Germinal center (tissue), 1 donor: Measurements from ENCODE around the gene TMEM218.

Experiments used
- DNase-seq: peaks from one replicate; pipeline ENCODE4 v3.0.0; 2012; ENCODE audit warnings: mixed read lengths, low spot score

The TMEM218 gene

GRCh38 chr11:125055107-125055715, 56.2 kb downstream of the TMEM218 start:
- DNase-seq: no peak

- no peak for DNase-seq
Measured at GRCh38 chr11:125053167-125053566, 58.3 kb downstream of the TMEM218 start.

GRCh38 chr11:125052047-125052446, 59.4 kb downstream of the TMEM218 start:
- DNase-seq: no peak

GRCh38 chr11:125049164-125049792, 62.1 kb downstream of the TMEM218 start:
- DNase-seq: no peak
